ENCODE results near the gene PSMD1. TPM values are rescaled to one million over a fixed set of nuclear protein-coding genes. Genes with fewer than 3 reads are reported as not detected.
A peak's percentile ranks its signal among the peaks of the same experiment; 100 is the strongest.

The PSMD1 gene
- total and polyA plus RNA-seq, 2 of the 8 experiments (the other 6 are each of a cell fraction or from before 2014, with no cell fraction given), result 179 to 272 TPM

GRCh38 chr2:231051116-231051515 lies 5.6 kb upstream of the PSMD1 start:
- CTCF ChIA-PET (ENCODE audit: partially characterized antibody), result interaction anchor here (0.5 to 3.4 kb wide), 11 partner anchors 10 to 227 kb away, joined by 3 to 38 read pairs (median 5); partner anchors contain the start of gene GPR55
- POLR2A ChIA-PET (ENCODE audit: partially characterized antibody), result interaction anchor here (1.5 kb wide), 1 partner anchor 8 kb away, joined by 4 read pairs; no protein-coding TSS in a partner anchor
- TF ChIP-seq KDM4A (IDR thresholded peaks at IDR 0.05; ENCODE audit: low read depth, low read length, severe bottlenecking) (no peak), ASH2L (IDR thresholded peaks at IDR 0.05; ENCODE audit: low read length) (no peak), KDM5A (IDR thresholded peaks at IDR 0.05; ENCODE audit: low read length) (no peak), SIX5 (IDR thresholded peaks at IDR 0.05; ENCODE audit: low read depth, low read length) (no peak), RNF2 (IDR thresholded peaks at IDR 0.05; ENCODE audit: borderline replicate concordance, low read depth, low read length, missing control alignments, poor library complexity, severe bottlenecking) (no peak), CHD1 (IDR thresholded peaks at IDR 0.05; ENCODE audit: low read depth, low read length) (no peak), FOSL1 (IDR thresholded peaks at IDR 0.05; ENCODE audit: insufficient read depth, low read depth, low read length) (no peak), POLR2AphosphoS5 (IDR thresholded peaks at IDR 0.05; ENCODE audit: low read depth, low read length) (no peak), CREB1 (IDR thresholded peaks at IDR 0.05) (no peak), PHF8 (conservative IDR thresholded peaks at IDR 0.05; ENCODE audit: low read depth, low read length) (no peak), CEBPB (IDR thresholded peaks at IDR 0.05; ENCODE audit: low read depth, low read length) (no peak)
- TF ChIP-seq, protein P1, sequence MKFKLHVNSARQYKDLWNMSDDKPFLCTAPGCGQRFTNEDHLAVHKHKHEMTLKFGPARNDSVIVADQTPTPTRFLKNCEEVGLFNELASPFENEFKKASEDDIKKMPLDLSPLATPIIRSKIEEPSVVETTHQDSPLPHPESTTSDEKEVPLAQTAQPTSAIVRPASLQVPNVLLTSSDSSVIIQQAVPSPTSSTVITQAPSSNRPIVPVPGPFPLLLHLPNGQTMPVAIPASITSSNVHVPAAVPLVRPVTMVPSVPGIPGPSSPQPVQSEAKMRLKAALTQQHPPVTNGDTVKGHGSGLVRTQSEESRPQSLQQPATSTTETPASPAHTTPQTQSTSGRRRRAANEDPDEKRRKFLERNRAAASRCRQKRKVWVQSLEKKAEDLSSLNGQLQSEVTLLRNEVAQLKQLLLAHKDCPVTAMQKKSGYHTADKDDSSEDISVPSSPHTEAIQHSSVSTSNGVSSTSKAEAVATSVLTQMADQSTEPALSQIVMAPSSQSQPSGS (IDR thresholded peaks at IDR 0.05; ENCODE audit: low read length), result no peak

More at GRCh38 chr2:231051116-231051515, 5.6 kb upstream of the PSMD1 start:
- Histone ChIP-seq H3K27me3 (replicated peaks in 1 of 4; ENCODE audit: control insufficient read depth in 3 of 4, extremely low read depth in 1 of 4, insufficient read depth in 3 of 4, low read length in 3 of 4) (peaks cover 0 to 35% (median 17%) of the 10 kb centered on the region in 4 experiments; a peak in 6 of 7 replicates), H3K23ac (ENCODE audit: insufficient read length) (no peak overlapping the region), H3K56ac (replicated peaks; ENCODE audit: insufficient read length, low read depth, low read length) (no peak overlapping the region), H4K20me1 (replicated peaks in 1 of 2; ENCODE audit: control insufficient read depth in 1 of 2, insufficient read depth in 2 of 2, low read length in 2 of 2) (no peaks in the 10 kb centered on the region), H4K91ac (replicated peaks; ENCODE audit: insufficient read length, low read length) (no peak overlapping the region), H3K14ac (ENCODE audit: insufficient read length) (no peak overlapping the region), H2BK15ac (ENCODE audit: low read length) (0 out of 2 replicates have a peak overlapping the region, but pooled peaks have one; percentile 81), H3K4ac (replicated peaks; ENCODE audit: insufficient read length, low read depth, low read length) (no peak overlapping the region), H2BK5ac (ENCODE audit: low read depth, low read length) (no peak overlapping the region), H2BK12ac (ENCODE audit: low read depth, low read length) (no peak overlapping the region), H2AFZ (ENCODE audit: low read length) (no peak overlapping the region), H4K5ac (ENCODE audit: insufficient read length, low read depth, low read length) (no peak overlapping the region), H3K18ac (ENCODE audit: extremely low read depth, low read length) (no peak overlapping the region), H2BK120ac (replicated peaks; ENCODE audit: low read depth, low read length) (no peak overlapping the region), H2AK5ac (ENCODE audit: low read depth, low read length) (no peak overlapping the region), H3K79me2 (ENCODE audit: control insufficient read depth in 1 of 2, insufficient read depth in 2 of 2, low read length in 2 of 2) (no peaks in the 10 kb centered on the region), H3K9ac (replicated peaks in 1 of 4; ENCODE audit: extremely low read depth in 1 of 4, low read depth in 3 of 4, low read length in 3 of 4) (no peak overlapping the region), H3K4me2 (ENCODE audit: insufficient read depth in 1 of 2, low read depth in 2 of 2, low read length in 2 of 2) (no peak overlapping the region), H3K79me1 (ENCODE audit: low read depth, low read length) (no peaks in the 10 kb centered on the region), H3K9me3 (ENCODE audit: insufficient read depth in 2 of 2, low read depth in 1 of 2, low read length in 1 of 2) (no peaks in the 10 kb centered on the region), H3K36me3 (ENCODE audit: control insufficient read depth in 2 of 4, insufficient read depth in 4 of 4, low read length in 3 of 4) (no peaks in the 10 kb centered on the region), H3K27ac (ENCODE audit: low read depth, low read length) (no peak overlapping the region), H2BK20ac (ENCODE audit: low read length) (no peak overlapping the region), H3K4me1 (replicated peaks in 1 of 4; ENCODE audit: control insufficient read depth in 3 of 4, insufficient read depth in 4 of 4, low read length in 3 of 4) (peaks cover 3 to 5% (median 4%) of the 10 kb centered on the region in 4 experiments; a peak in 5 of 7 replicates), H4K8ac (ENCODE audit: extremely low read depth, insufficient read depth, low read length) (no peak overlapping the region; the same call in 1 of the 2 replicates), H3K23me2 (ENCODE audit: low read depth, low read length) (peaks cover 5% of the 10 kb centered on the region; the same call in 1 of the 2 replicates), H3K4me3 (ENCODE audit: extremely low read depth in 1 of 4, insufficient read depth in 2 of 4, low read depth in 3 of 4, low read length in 4 of 4) (no peak overlapping the region)
- WGBS, 2 experiments (ENCODE audit: extremely low coverage in 1 of 2, insufficient coverage in 1 of 2, insufficient read length in 1 of 2, insufficient replicate concordance in 2 of 2, low coverage in 1 of 2, low lambda C conversion rate in 2 of 2, missing lambda C conversion rate in 1 of 2), result 81% methylated on average over 3 of the region's 5 CpGs; no CpG with 5 or more reads in 1 of the 2 experiments
- DNase-seq (ENCODE audit: low read depth in 1 of 2, low spot score in 2 of 2) (no peak), FAIRE-seq (no peak)
